HEK293 (cell line): ENCODE data around the gene PABPN1.

Source experiments
- CTCF ChIA-PET: fragments of 350-600 bp; formaldehyde crosslinking; extraction: SDS; loops from one replicate; lab custom pipeline; 2021; ENCODE audit warnings: antibody characterized with exemption; lab: Yijun Ruan, JAX
- POLR2A ChIA-PET: fragments of 300-600 bp; formaldehyde crosslinking; extraction: SDS; loops from one replicate; lab custom pipeline; 2020; ENCODE audit warnings: antibody characterized with exemption, inconsistent platforms; lab: Yijun Ruan, JAX
- H3K27ac ChIP-seq: fragments of 200-500 bp; sonication (Bioruptor generic); 2 replicates; pipeline ENCODE4 v1.5.1; 2014; ENCODE audit warnings: low read depth, low read length, control low read depth, inconsistent platforms; ENCODE audit errors: extremely low read depth
- H3K36me3 ChIP-seq, 2 experiments: fragments of 200-500 bp in 1 of 2; sonication (Bioruptor generic) in 1 of 2; 1 replicate in 1 of 2; 2 replicates in 1 of 2; pipeline ENCODE4 v1.5.1; 2014 to 2017; ENCODE audit warnings: inconsistent platforms in 2 of 2, low read length in 2 of 2; ENCODE audit not compliant: control insufficient read depth in 2 of 2, insufficient read depth in 1 of 2
- H3K4me1 ChIP-seq: fragments of 200-500 bp; sonication (Bioruptor generic); 2 replicates; pipeline ENCODE4 v1.5.1; 2014; ENCODE audit warnings: mild to moderate bottlenecking, low read length, inconsistent platforms; ENCODE audit not compliant: control insufficient read depth, insufficient read depth
- H3K4me3 ChIP-seq: 2 replicates; pipeline ENCODE4 v1.5.1; 2011; ENCODE audit warnings: low read depth, mild to moderate bottlenecking, control low read depth, low read length, moderate library complexity
- H3K9me3 ChIP-seq: fragments of 200-500 bp; sonication (Bioruptor generic); 2 replicates; pipeline ENCODE4 v1.5.1; 2014; ENCODE audit warnings: low read depth, low read length, inconsistent platforms; ENCODE audit not compliant: control insufficient read depth, insufficient read depth
- GLIS2 ChIP-seq: fragments of 450-650 bp; formaldehyde crosslinking; IDR thresholded peaks from 2 replicates; pipeline ENCODE4 v1.5.1; 2016; ENCODE audit warnings: missing biosample characterization, missing genetic modification characterization
- IKZF3 ChIP-seq: fragments of 450-650 bp; IDR thresholded peaks from 2 replicates; pipeline ENCODE4 v1.5.0; 2018; ENCODE audit warnings: missing biosample characterization, mild to moderate bottlenecking, missing genetic modification characterization, moderate library complexity
- KLF8 ChIP-seq: fragments of 450-650 bp; formaldehyde crosslinking; IDR thresholded peaks from 2 replicates; pipeline ENCODE4 v1.5.1; 2016; ENCODE audit warnings: missing biosample characterization, missing genetic modification characterization
- MYNN ChIP-seq: fragments of 450-650 bp; formaldehyde crosslinking; IDR thresholded peaks from 2 replicates; pipeline ENCODE4 v1.5.1; 2016; ENCODE audit warnings: missing biosample characterization, missing genetic modification characterization, borderline replicate concordance
- SP3 ChIP-seq: fragments of 450-650 bp; formaldehyde crosslinking; IDR thresholded peaks from 2 replicates; pipeline ENCODE4 v1.5.1; 2016; ENCODE audit warnings: missing biosample characterization, missing genetic modification characterization
- WT1 ChIP-seq: fragments of 450-650 bp; formaldehyde crosslinking; IDR thresholded peaks from 2 replicates; pipeline ENCODE4 v1.5.1; 2016; ENCODE audit warnings: missing biosample characterization, missing genetic modification characterization
- ZFP3 ChIP-seq: fragments of 450-650 bp; formaldehyde crosslinking; IDR thresholded peaks from 2 replicates; pipeline ENCODE4 v1.5.1; 2016; ENCODE audit warnings: low read depth, missing biosample characterization, missing genetic modification characterization
- ZFP37 ChIP-seq: fragments of 450-650 bp; formaldehyde crosslinking; IDR thresholded peaks from 2 replicates; pipeline ENCODE4 v1.5.1; 2016; ENCODE audit warnings: missing biosample characterization, missing genetic modification characterization
- ZFP69B ChIP-seq: fragments of 450-650 bp; formaldehyde crosslinking; IDR thresholded peaks from 2 replicates; pipeline ENCODE4 v1.5.1; 2016; ENCODE audit warnings: missing biosample characterization, missing genetic modification characterization
- ZNF112 ChIP-seq: fragments of 450-650 bp; formaldehyde crosslinking; IDR thresholded peaks from 2 replicates; pipeline ENCODE4 v1.5.0; 2017; ENCODE audit warnings: missing biosample characterization, missing genetic modification characterization
- ZNF132 ChIP-seq: fragments of 450-650 bp; formaldehyde crosslinking; IDR thresholded peaks from 2 replicates; pipeline ENCODE4 v1.5.1; 2017; ENCODE audit warnings: missing biosample characterization, missing genetic modification characterization, borderline replicate concordance
- ZNF266 ChIP-seq: fragments of 450-650 bp; formaldehyde crosslinking; IDR thresholded peaks from 2 replicates; pipeline ENCODE4 v1.5.1; 2016; ENCODE audit warnings: missing biosample characterization, missing genetic modification characterization, low read depth
- ZNF37A ChIP-seq: fragments of 450-650 bp; IDR thresholded peaks from 2 replicates; pipeline ENCODE4 v1.5.1; 2018; ENCODE audit warnings: missing biosample characterization, missing genetic modification characterization
- ZNF391 ChIP-seq: fragments of 450-650 bp; formaldehyde crosslinking; IDR thresholded peaks from 2 replicates; pipeline ENCODE4 v1.5.1; 2016; ENCODE audit warnings: low read depth, missing biosample characterization, missing genetic modification characterization, borderline replicate concordance
- ZNF394 ChIP-seq: fragments of 450-650 bp; formaldehyde crosslinking; IDR thresholded peaks from 2 replicates; pipeline ENCODE4 v1.5.1; 2016; ENCODE audit warnings: missing biosample characterization, missing genetic modification characterization, mild to moderate bottlenecking, moderate library complexity, borderline replicate concordance
- ZNF404 ChIP-seq: fragments of 450-650 bp; formaldehyde crosslinking; IDR thresholded peaks from 2 replicates; pipeline ENCODE4 v1.5.1; 2017; ENCODE audit warnings: missing biosample characterization, missing genetic modification characterization
- ZNF473 ChIP-seq: fragments of 450-650 bp; formaldehyde crosslinking; IDR thresholded peaks from 2 replicates; pipeline ENCODE4 v1.5.1; 2017; ENCODE audit warnings: missing biosample characterization, missing genetic modification characterization
- ZNF596 ChIP-seq: fragments of 450-650 bp; IDR thresholded peaks from 2 replicates; pipeline ENCODE4 v1.5.0; 2018; ENCODE audit warnings: missing biosample characterization, mild to moderate bottlenecking, missing genetic modification characterization, moderate library complexity
- ZNF629 ChIP-seq: fragments of 450-650 bp; formaldehyde crosslinking; IDR thresholded peaks from 2 replicates; pipeline ENCODE4 v1.5.1; 2017; ENCODE audit warnings: missing biosample characterization, missing genetic modification characterization
- ZNF701 ChIP-seq: fragments of 450-650 bp; formaldehyde crosslinking; IDR thresholded peaks from 2 replicates; pipeline ENCODE4 v1.5.1; 2016; ENCODE audit warnings: missing biosample characterization, missing genetic modification characterization
- ZNF785 ChIP-seq: fragments of 450-650 bp; formaldehyde crosslinking; IDR thresholded peaks from 2 replicates; pipeline ENCODE4 v1.5.1; 2016; ENCODE audit warnings: missing biosample characterization, missing genetic modification characterization
- TF ChIP-seq, protein P1 (sequence below): fragments of 450-650 bp; IDR thresholded peaks from 2 replicates; pipeline ENCODE4 v1.5.1; 2018; ENCODE audit warnings: missing biosample characterization, missing genetic modification characterization
- TF ChIP-seq, protein P2 (sequence below): fragments of 450-650 bp; formaldehyde crosslinking; IDR thresholded peaks from 2 replicates; pipeline ENCODE4 v1.5.1; 2016; ENCODE audit warnings: missing biosample characterization, missing genetic modification characterization
- TF ChIP-seq, protein P3 (sequence below): fragments of 450-650 bp; formaldehyde crosslinking; IDR thresholded peaks from 2 replicates; pipeline ENCODE4 v1.5.1; 2017; ENCODE audit warnings: missing biosample characterization, missing genetic modification characterization

PABPN1 gene

DNA sequence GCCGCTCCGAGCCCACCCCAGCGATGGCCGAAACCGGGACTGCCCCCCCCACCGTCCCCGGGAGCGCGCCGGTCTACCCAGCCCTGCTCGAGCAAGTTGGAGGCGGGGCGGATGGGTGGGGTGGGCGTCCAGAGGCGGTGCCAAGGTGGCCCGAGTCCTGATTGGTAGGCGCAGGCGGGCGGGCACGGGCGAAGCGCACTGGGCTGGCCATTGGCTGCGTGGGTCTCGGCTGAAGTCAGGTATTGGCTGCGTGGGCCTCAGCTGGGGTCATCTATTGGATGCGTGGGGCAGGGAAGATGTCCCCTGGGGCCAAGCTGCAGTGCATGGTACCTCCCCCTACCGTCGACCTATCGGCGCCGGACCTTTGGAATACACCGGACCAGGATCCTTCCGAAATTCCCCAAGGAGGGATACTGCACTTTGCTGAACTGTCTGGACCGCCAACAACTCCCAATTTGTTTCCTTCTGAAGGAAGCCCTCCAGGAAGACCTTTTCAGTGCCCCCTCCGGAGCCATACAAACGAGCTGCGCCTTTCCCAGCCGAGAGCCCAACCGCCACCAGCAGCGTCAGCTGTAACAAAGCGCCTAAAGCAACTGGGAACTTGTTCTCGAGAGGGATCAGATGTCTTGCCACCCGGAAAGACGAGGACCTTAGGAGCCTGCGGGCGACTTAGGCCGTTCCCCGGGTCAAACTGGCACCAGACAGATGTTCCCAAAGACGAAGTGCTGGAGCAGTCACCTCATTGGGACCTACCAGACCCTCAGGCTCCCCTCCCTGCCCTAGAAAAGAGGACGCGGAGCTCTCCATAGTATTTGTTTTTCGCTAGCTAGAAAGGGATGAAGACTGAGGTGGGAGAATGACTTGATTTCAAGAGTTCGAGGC lies 35.0 kb upstream of the PABPN1 start, which contains the start of gene HOMEZ (continued):
- TF ChIP-seq, protein P1, sequence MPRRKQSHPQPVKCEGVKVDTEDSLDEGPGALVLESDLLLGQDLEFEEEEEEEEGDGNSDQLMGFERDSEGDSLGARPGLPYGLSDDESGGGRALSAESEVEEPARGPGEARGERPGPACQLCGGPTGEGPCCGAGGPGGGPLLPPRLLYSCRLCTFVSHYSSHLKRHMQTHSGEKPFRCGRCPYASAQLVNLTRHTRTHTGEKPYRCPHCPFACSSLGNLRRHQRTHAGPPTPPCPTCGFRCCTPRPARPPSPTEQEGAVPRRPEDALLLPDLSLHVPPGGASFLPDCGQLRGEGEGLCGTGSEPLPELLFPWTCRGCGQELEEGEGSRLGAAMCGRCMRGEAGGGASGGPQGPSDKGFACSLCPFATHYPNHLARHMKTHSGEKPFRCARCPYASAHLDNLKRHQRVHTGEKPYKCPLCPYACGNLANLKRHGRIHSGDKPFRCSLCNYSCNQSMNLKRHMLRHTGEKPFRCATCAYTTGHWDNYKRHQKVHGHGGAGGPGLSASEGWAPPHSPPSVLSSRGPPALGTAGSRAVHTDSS: peak; percentile 40; the same call in 1 of the 2 replicates
- TF ChIP-seq IKZF3 (tag by site-specific recombination): peak; percentile 93
- TF ChIP-seq SP3: peak; percentile 98
- no peak for TF ChIP-seq ZNF112
- TF ChIP-seq GLIS2: peak; percentile 100
- TF ChIP-seq KLF8 (tag by site-specific recombination): peak; percentile 98
- TF ChIP-seq ZNF629 (tag by site-specific recombination): peak; percentile 56; the same call in 1 of the 2 replicates

DNA sequence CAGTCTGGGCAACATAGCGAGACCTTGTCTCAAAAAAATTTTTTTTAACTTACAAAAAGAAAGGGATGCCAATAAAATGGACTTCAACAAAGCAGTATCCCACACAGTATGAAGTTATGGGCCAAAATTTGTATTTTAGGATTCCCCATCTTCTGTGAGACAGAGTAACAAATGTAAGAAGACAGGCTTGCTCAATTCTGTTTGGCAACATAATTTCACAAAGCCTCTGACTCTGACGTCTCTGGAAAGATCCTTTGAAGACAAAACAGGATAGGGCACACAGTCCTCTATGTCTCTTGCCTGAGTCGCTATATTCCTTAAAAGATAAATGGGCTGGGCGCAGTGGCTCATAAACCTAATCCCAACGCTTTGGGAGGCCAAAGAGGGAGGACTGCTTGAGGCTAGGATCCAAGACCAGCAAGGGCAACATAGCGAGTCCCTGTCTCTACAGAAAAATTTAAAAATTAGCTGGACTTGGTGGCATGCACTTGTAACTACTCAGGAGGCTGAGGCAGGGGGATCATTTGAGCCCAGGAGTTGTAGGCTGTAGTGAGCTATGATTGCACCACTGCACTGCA lies 34.3 kb upstream of the PABPN1 start:
- peak overlapping the region; percentile 58 for H3K4me3 ChIP-seq
- ChIA-PET POLR2A (interaction anchor here (0.6 to 3.1 kb wide), 9 partner anchors 11 to 568 kb away, joined by 3 to 41 read pairs (median 6); partner anchors contain the start of genes BCL2L2, HAUS4, PABPN1 and PPP1R3E), CTCF (interaction anchor here (0.5 to 2.2 kb wide), 7 partner anchors 8 to 1073 kb away, joined by 3 to 8 read pairs (median 3); no protein-coding TSS in a partner anchor)
- peak overlapping the region; percentile 96 for H3K27ac ChIP-seq
- H3K36me3 ChIP-seq: peaks cover 0 to 3% of the 10 kb centered on the region in 2 experiments; a peak in 1 of 3 replicates
- TF ChIP-seq ZNF404 (tag by site-specific recombination): no peak
- no peak for TF ChIP-seq ZNF37A
- TF ChIP-seq ZNF596: no peak
- TF ChIP-seq ZNF266 (tag by site-specific recombination): no peak
- TF ChIP-seq ZFP3 (tag by site-specific recombination): no peak
- no peak for TF ChIP-seq ZNF391 (tag by site-specific recombination)
- no peak for TF ChIP-seq WT1 (tag by site-specific recombination)
- no peak for TF ChIP-seq ZNF785 (tag by site-specific recombination)
- TF ChIP-seq MYNN (tag by site-specific recombination): no peak
- TF ChIP-seq ZFP37 (tag by site-specific recombination): no peak
- TF ChIP-seq ZNF132 (tag by site-specific recombination): no peak
- TF ChIP-seq, all 188 proteins: peak for 0
- Histone ChIP-seq H3K4me1 (peaks cover 12% of the 10 kb centered on the region), H3K9me3 (no peaks in the 10 kb centered on the region)

DNA sequence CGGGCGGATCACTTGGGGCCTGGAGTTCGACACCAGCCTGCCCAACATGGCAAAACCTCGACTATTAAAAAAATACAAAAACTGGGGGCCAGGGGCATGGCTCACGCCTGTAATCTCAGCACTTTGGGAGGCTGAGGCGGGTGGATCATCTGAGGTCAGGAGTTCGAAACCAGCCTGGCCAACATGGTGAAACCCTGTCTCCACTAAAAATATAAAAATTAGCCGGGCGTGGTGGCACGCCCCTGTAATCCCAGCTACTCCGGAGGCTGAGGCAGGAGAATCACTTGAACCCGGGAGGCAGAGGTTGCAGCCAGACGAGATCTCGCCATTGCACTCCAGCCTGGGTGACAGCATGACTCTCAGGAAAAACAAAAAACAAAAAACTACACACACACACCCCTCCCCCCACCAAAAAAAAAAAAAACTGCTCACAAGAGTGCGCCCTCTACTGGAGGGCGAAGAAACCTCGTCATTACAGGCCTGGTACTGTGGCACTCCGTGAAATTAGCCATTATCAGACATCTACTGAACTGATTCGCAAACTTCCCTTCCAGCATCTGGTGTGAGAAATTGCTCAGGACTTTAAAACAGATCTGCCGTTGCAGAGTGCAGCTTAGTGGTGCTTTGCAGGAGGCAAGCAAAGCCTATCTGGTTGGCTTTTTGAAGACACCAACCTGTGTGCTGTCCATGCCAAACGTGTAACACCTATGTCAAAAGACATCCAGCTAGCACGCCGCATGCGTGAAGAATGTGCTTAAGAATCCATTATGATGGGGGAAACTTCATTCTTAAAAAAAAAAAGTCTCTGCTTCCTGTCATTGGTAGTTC lies 26.3 kb upstream of the PABPN1 start:
- POLR2A ChIA-PET: interaction anchor here (1.4 to 1.8 kb wide), 2 partner anchors 11 to 26 kb away, joined by 5 read pairs; partner anchors contain the start of genes BCL2L2 and PABPN1
- CTCF ChIA-PET: interaction anchor here (0.6 to 1.8 kb wide), 21 partner anchors 9 to 635 kb away, joined by 3 to 14 read pairs (median 4); partner anchors contain the start of gene HOMEZ
- Histone ChIP-seq H3K4me1 (no peaks in the 10 kb centered on the region), H3K9me3 (no peaks in the 10 kb centered on the region), H3K36me3 (peaks cover 4 to 24% of the 10 kb centered on the region in 2 experiments), H3K27ac (no peak overlapping the region), H3K4me3 (no peak overlapping the region)
- no peak for TF ChIP-seq ZNF701 (tag by site-specific recombination)
- TF ChIP-seq SP3: peak; percentile 18; the same call in 1 of the 2 replicates
- TF ChIP-seq ZFP69B (tag by site-specific recombination): 0 out of 2 replicates have a peak, but pooled peaks have one; percentile 44
- TF ChIP-seq ZNF473 (tag by site-specific recombination): no peak
- TF ChIP-seq ZNF394: peak; percentile 71; the same call in 1 of the 2 replicates
- TF ChIP-seq, protein P2, sequence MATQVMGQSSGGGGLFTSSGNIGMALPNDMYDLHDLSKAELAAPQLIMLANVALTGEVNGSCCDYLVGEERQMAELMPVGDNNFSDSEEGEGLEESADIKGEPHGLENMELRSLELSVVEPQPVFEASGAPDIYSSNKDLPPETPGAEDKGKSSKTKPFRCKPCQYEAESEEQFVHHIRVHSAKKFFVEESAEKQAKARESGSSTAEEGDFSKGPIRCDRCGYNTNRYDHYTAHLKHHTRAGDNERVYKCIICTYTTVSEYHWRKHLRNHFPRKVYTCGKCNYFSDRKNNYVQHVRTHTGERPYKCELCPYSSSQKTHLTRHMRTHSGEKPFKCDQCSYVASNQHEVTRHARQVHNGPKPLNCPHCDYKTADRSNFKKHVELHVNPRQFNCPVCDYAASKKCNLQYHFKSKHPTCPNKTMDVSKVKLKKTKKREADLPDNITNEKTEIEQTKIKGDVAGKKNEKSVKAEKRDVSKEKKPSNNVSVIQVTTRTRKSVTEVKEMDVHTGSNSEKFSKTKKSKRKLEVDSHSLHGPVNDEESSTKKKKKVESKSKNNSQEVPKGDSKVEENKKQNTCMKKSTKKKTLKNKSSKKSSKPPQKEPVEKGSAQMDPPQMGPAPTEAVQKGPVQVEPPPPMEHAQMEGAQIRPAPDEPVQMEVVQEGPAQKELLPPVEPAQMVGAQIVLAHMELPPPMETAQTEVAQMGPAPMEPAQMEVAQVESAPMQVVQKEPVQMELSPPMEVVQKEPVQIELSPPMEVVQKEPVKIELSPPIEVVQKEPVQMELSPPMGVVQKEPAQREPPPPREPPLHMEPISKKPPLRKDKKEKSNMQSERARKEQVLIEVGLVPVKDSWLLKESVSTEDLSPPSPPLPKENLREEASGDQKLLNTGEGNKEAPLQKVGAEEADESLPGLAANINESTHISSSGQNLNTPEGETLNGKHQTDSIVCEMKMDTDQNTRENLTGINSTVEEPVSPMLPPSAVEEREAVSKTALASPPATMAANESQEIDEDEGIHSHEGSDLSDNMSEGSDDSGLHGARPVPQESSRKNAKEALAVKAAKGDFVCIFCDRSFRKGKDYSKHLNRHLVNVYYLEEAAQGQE (tag by site-specific recombination): peak; percentile 42; the same call in 1 of the 2 replicates
- TF ChIP-seq, protein P3, sequence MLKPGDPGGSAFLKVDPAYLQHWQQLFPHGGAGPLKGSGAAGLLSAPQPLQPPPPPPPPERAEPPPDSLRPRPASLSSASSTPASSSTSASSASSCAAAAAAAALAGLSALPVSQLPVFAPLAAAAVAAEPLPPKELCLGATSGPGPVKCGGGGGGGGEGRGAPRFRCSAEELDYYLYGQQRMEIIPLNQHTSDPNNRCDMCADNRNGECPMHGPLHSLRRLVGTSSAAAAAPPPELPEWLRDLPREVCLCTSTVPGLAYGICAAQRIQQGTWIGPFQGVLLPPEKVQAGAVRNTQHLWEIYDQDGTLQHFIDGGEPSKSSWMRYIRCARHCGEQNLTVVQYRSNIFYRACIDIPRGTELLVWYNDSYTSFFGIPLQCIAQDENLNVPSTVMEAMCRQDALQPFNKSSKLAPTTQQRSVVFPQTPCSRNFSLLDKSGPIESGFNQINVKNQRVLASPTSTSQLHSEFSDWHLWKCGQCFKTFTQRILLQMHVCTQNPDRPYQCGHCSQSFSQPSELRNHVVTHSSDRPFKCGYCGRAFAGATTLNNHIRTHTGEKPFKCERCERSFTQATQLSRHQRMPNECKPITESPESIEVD (tag by site-specific recombination): peak; percentile 68
